ENCODE results near the gene BIRC5. TPM values are rescaled to one million over a fixed set of nuclear protein-coding genes. Genes with fewer than 3 reads are reported as not detected.

BIRC5 gene
- total RNA-seq, 1 donor from 2014 or later = 0.69 TPM

GRCh38 chr17:78174346-78174869 is 39.6 kb upstream of the BIRC5 start:
- H3K36me3 ChIP-seq = peaks cover 18% of the 10 kb centered on the region
- no peaks in the 10 kb centered on the region for H3K9me3 ChIP-seq (replicated peaks)
- TF ChIP-seq CTCF (IDR thresholded peaks at IDR 0.05; ENCODE audit: borderline replicate concordance) = peak; percentile 77
- H3K4me3 ChIP-seq = peak overlapping the region; percentile 40
- intact Hi-C loops (cut with micrococcal nuclease) = no loop called here
- H3K27ac ChIP-seq (replicated peaks) = peak overlapping the region; percentile 91
- peak; percentile 85 for DNase-seq
- H3K4me1 ChIP-seq = peaks cover 75% of the 10 kb centered on the region
- H3K27me3 ChIP-seq (ENCODE audit: low read depth) = no peaks in the 10 kb centered on the region

GRCh38 chr17:78174870-78175642 is 39.0 kb upstream of the BIRC5 start:
- peak overlapping the region; percentile 40 for H3K4me3 ChIP-seq

GRCh38 chr17:78175643-78175981 is 38.4 kb upstream of the BIRC5 start:
- H3K27me3 ChIP-seq (ENCODE audit: low read depth) = no peaks in the 10 kb centered on the region
- TF ChIP-seq CTCF (IDR thresholded peaks at IDR 0.05; ENCODE audit: borderline replicate concordance) = no peak
- H3K4me3 ChIP-seq = no peak overlapping the region
- DNase-seq = no peak
- no peaks in the 10 kb centered on the region for H3K9me3 ChIP-seq (replicated peaks)
- peaks cover 17% of the 10 kb centered on the region for H3K36me3 ChIP-seq
- peaks cover 67% of the 10 kb centered on the region for H3K4me1 ChIP-seq
- peak overlapping the region; percentile 91 for H3K27ac ChIP-seq (replicated peaks)
- intact Hi-C loops (cut with micrococcal nuclease) = loop anchor here (5.0 kb wide), 1 partner anchor 63 kb away; no protein-coding TSS in a partner anchor

More at GRCh38 chr17:78174870-78175642, 39.0 kb upstream of the BIRC5 start:
- no peak for DNase-seq
- H3K36me3 ChIP-seq = peaks cover 18% of the 10 kb centered on the region
- no peaks in the 10 kb centered on the region for H3K27me3 ChIP-seq (ENCODE audit: low read depth)
- peaks cover 69% of the 10 kb centered on the region for H3K4me1 ChIP-seq
- no peaks in the 10 kb centered on the region for H3K9me3 ChIP-seq (replicated peaks)
- peak overlapping the region; percentile 91 for H3K27ac ChIP-seq (replicated peaks)
- intact Hi-C loops (cut with micrococcal nuclease) = loop anchor here (5.0 kb wide), 1 partner anchor 63 kb away; no protein-coding TSS in a partner anchor
- TF ChIP-seq CTCF (IDR thresholded peaks at IDR 0.05; ENCODE audit: borderline replicate concordance) = no peak

- Histone ChIP-seq H3K27ac (replicated peaks) (peak overlapping the region; percentile 91), H3K4me1 (peaks cover 62% of the 10 kb centered on the region), H3K27me3 (ENCODE audit: low read depth) (no peaks in the 10 kb centered on the region), H3K36me3 (peaks cover 7% of the 10 kb centered on the region), H3K9me3 (replicated peaks) (no peaks in the 10 kb centered on the region), H3K4me3 (no peak overlapping the region)
- TF ChIP-seq CTCF (IDR thresholded peaks at IDR 0.05; ENCODE audit: borderline replicate concordance) = peak; percentile 97
- intact Hi-C loops (cut with micrococcal nuclease) = loop anchor here (5.0 kb wide), 1 partner anchor 64 kb away; no protein-coding TSS in a partner anchor
- peak; percentile 73 for DNase-seq
Observed at GRCh38 chr17:78176548-78177025, 37.5 kb upstream of the BIRC5 start.

GRCh38 chr17:78179372-78179771 is 34.7 kb upstream of the BIRC5 start:
- intact Hi-C loops (cut with micrococcal nuclease) = loop anchor here (5.0 kb wide), 1 partner anchor 67 kb away; no protein-coding TSS in a partner anchor

More at GRCh38 chr17:78179372-78179771, 34.7 kb upstream of the BIRC5 start:
- H3K4me3 ChIP-seq = no peak overlapping the region
- H3K36me3 ChIP-seq = no peaks in the 10 kb centered on the region
- no peak for TF ChIP-seq CTCF (IDR thresholded peaks at IDR 0.05; ENCODE audit: borderline replicate concordance)
- no peaks in the 10 kb centered on the region for H3K27me3 ChIP-seq (ENCODE audit: low read depth)
- no peak for DNase-seq
- H3K27ac ChIP-seq (replicated peaks) = no peak overlapping the region
- H3K9me3 ChIP-seq (replicated peaks) = no peaks in the 10 kb centered on the region
- peaks cover 34% of the 10 kb centered on the region for H3K4me1 ChIP-seq

Data from left ventricle myocardium inferior (tissue), 1 donor.